Measurements from ENCODE around the gene USP22.
"Not testable (repeated sequence)": the region's sequence is repeated elsewhere in the genome, so short reads cannot be mapped to it uniquely, and the experiment has no call there.

USP22 gene

GRCh38 chr17:21042458-21043295, at the start of gene USP22:
Gene USP22, minus strand, starts transcription at chr17:21043011. Its CDS starts 176 bp downstream, at chr17:21042835.
- peak in 1 of 2 experiments; percentile 92 for DNase-seq

GRCh38 chr17:21090902-21091618, 48.2 kb upstream of the USP22 start:
- DNase-seq, result no peak

- no peak for DNase-seq
These were observed 47.4 kb upstream of the USP22 start for GRCh38 chr17:21089933-21090901.

- DNase-seq, result no peak
These were observed 46.3 kb upstream of the USP22 start for GRCh38 chr17:21089145-21089544.

- DNase-seq, result no peak
These were observed 42.9 kb upstream of the USP22 start for GRCh38 chr17:21085707-21086106.

GRCh38 chr17:21085280-21085679, 42.5 kb upstream of the USP22 start:
- DNase-seq, result not testable (repeated sequence)

- no peak for DNase-seq
These were observed 39.2 kb upstream of the USP22 start for GRCh38 chr17:21082001-21082436.

GRCh38 chr17:21079196-21079595, 36.4 kb upstream of the USP22 start:
- no peak for DNase-seq

GRCh38 chr17:21078016-21078780, 35.4 kb upstream of the USP22 start:
- no peak for DNase-seq

- no peak for DNase-seq
These were observed 34.5 kb upstream of the USP22 start for GRCh38 chr17:21077281-21077680.

GRCh38 chr17:21076242-21076641, 33.4 kb upstream of the USP22 start:
- no peak for DNase-seq

- DNase-seq, result no peak
These were observed 32.9 kb upstream of the USP22 start for GRCh38 chr17:21075739-21076085.

- no peak for DNase-seq
These were observed 30.0 kb upstream of the USP22 start for GRCh38 chr17:21072745-21073197.

GRCh38 chr17:21066394-21066793, 23.6 kb upstream of the USP22 start:
- no peak for DNase-seq

GRCh38 chr17:21061971-21062526, 19.2 kb upstream of the USP22 start:
- no peak for DNase-seq

- no peak for DNase-seq
These were observed 18.5 kb upstream of the USP22 start for GRCh38 chr17:21061158-21061835.

- no peak for DNase-seq
These were observed 16.9 kb upstream of the USP22 start for GRCh38 chr17:21059761-21060160.

- DNase-seq, result no peak
These were observed 15.5 kb upstream of the USP22 start for GRCh38 chr17:21058098-21058893.

GRCh38 chr17:21053056-21053455, 10.2 kb upstream of the USP22 start:
- not testable (repeated sequence) for DNase-seq

GRCh38 chr17:21049457-21049856, 6.6 kb upstream of the USP22 start:
- DNase-seq, result no peak
